GM18520 (cell line): ENCODE results near the gene CD93.

Source experiments
- ATAC-seq: cut with Tn5 transposase; IDR thresholded peaks from one replicate; pipeline ENCODE4 v1.9.1; 2021; ENCODE audit not compliant: unreplicated experiment

The CD93 gene, protein sequence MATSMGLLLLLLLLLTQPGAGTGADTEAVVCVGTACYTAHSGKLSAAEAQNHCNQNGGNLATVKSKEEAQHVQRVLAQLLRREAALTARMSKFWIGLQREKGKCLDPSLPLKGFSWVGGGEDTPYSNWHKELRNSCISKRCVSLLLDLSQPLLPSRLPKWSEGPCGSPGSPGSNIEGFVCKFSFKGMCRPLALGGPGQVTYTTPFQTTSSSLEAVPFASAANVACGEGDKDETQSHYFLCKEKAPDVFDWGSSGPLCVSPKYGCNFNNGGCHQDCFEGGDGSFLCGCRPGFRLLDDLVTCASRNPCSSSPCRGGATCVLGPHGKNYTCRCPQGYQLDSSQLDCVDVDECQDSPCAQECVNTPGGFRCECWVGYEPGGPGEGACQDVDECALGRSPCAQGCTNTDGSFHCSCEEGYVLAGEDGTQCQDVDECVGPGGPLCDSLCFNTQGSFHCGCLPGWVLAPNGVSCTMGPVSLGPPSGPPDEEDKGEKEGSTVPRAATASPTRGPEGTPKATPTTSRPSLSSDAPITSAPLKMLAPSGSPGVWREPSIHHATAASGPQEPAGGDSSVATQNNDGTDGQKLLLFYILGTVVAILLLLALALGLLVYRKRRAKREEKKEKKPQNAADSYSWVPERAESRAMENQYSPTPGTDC

DNA sequence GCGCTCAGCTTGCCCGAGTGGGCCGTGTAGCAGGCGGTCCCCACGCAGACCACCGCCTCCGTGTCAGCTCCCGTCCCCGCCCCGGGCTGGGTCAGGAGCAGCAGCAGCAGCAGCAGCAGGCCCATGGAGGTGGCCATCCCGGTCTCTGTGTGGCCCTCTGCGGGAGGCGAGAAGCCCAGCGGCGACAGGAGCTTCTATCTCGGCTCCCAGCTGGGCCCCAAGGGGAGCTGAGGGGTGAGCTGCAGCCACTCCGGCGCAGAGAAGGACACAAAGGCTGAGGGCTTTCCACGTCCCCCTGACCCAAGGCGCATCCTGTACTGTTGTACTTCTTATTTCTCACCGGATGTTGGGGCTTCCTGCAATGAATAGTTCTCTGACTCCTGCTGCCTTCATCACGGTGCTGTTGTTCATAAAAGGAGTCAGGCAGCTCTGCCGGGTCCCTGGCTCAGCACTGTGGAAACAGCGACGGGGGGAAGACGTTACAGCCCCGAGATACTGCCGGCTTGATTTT is at the start of gene CD93:
Gene CD93 (minus strand): TSS at position 269 of the 511 bp plus-strand sequence. CDS start 132 bp downstream, at position 137.
- peak; percentile 56 for ATAC-seq

DNA sequence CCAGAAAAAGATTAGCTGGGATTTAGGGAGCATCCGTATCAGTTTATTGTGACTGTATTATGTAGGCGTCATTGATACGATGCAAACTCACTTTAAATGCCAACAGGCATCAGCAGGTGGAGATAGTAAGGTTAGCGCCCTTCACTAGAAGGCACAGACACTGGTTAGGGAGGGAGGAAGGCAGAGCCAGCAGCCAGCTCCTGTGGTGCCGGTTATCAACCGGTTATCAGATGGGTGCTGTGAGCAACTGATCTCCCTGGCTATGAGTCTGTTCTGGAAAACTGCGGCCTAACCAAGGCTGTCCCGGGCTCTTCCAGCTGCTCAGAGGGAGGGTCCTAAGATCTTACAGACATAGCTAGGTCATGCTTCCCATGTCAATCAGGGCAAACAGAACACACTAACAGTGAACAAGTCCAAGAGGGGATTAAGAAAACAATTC is 47.5 kb upstream of the CD93 start:
- ATAC-seq = no peak

DNA sequence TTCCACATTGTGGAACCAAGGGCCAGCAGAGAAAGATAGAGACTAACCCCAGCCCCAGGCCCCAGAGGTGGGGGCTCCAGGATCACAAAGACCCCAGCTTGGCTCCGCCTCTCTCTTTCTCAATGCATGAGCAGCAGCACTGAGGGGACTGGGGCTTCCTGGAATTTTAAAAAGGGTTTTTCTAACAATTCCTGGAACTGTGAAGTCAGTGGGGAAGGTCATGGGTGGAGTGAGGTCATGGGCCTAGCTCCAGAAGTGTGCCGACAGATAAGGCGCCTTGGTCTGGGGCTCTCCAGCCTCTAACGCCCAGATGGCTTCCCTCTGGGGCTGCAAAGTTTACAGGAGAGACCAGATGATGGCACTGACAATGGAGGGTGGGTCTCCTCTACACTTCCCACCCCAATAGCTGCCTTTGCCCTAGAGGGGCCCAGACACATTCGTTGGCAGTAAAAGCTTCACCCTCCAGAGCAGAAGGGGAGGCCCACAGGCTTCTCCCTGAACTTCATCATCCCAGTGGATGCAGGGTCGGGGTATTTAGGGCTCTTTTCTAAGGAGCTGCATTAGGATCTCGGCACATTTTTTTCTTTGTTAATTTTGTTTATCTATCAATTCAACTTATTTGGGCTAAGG is 46.9 kb upstream of the CD93 start:
- no peak for ATAC-seq

DNA sequence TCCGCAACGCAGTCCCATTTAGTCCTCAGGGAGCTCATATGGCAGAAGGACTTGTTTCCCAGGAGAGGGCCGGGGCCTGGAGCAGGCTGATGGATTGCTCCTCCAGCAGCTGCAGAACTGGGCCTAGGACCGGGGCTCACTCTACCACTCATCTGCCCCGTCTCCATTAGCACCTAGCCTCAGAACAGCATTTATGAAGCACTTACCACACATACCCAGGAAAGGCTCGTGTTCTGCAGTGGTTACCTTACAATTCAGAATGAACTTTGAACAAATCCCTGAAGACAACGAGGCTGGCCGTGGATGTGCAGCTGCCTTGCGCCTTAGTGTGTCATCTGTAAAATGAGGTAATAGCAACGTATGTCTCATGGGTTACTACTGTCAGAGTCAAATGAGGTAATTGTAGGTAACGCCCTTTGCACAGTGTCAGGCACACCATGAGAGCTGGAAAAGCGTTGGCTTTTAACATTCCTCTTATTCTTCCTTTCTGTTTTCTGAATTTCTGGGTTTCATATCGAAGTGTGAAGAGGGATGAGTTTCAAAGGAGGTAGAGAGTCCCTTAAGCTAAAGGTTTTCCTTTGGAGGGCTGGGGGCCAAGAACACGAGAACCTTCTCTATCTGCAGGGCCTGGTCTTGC is 46.3 kb upstream of the CD93 start:
- ATAC-seq = no peak

DNA sequence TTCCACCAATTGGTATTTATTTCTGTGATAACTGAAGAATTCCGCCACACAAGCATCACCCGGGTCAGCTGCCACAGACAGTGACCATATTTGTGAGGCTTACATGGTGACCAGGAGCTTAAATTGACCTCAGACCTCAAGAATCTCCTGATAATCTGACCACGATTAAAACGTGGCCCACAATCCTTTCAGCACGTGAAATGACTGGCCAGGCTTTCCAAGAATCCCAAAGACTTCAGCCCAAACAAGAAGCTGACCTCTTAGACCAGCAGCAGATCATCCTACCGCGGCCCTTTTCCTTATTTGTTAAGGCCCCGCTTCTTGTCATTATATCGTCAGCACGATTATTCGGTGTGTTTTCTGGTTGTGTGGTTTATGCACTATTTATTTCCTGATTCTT is 45.6 kb upstream of the CD93 start:
- no peak for ATAC-seq

DNA sequence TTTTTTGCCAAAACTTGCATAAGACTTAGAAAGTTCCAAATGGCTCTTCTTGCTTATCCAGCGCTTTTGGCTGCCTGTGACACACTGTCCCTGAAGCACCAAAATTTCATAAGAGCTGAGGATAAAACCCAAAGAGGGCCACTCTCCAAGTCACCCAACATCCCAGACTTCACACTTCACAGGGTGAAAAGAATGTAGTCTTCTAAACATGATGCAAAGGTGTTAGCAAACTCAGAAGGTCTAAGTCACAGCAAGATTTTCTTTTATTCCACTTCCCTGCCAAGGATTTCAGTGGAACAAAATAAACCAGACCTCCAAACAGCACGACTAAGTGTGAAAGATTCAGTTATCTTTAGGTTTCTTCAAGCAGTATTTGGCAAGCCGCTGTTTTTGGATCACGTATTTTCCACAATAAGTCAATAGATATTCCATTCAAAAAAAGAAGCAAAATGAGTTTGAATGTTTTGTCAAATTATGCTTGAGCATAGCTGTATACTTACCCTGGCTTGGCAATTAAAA is 44.6 kb upstream of the CD93 start:
- no peak for ATAC-seq

DNA sequence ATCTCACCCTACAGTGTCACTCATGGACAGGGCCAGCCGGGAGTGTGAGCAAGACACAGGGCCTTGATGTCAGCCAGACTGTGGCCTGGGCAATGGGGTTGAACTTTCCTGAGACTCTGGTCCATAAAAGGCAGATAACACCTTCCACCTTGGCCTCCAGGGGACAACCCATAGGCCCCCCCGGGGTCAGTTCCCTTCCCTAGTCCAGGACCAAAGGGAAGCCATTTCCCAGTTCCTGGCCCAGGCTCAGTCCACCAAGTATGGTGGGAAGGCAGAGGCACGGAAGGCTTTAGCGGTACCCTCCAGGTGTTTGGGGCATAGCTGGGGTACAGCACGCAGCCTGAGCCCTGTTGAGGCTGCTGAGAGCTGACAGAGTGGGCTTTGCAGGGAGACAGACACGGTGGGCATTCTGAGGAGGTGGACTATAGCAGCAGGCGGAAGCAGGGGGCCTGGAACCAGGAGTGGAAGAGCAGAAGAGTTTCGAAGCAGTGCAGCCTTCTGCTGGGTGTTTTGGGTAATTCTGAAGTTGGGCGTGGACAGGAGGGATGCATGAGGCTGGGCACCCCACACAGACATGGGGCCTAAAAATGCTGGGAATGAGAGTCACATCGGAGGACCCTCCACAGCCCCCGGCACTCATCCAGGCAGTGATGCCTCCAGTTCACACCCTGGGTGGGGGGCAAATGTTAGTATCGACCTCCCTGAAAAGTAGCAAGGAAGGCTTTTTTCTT is 43.9 kb upstream of the CD93 start:
- ATAC-seq = no peak

DNA sequence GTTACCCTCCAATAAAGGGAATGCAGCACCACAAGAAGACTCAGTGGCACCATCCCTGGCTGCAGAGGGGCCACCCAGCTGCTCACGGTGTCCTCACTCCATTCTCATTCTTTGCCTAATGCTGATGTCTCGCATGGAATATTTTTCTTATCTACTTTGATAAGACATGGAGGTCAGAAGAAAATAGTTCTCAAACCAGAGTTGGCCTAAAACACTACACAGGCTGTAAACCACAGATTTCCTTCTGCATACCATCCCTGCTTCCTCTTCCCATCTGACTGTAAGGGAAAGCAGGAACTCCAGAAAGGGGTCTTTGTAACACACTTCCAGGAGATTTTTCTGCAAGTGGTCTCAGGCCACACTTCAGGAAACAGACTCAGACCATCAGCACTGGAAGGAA is 43.1 kb upstream of the CD93 start:
- no peak for ATAC-seq

DNA sequence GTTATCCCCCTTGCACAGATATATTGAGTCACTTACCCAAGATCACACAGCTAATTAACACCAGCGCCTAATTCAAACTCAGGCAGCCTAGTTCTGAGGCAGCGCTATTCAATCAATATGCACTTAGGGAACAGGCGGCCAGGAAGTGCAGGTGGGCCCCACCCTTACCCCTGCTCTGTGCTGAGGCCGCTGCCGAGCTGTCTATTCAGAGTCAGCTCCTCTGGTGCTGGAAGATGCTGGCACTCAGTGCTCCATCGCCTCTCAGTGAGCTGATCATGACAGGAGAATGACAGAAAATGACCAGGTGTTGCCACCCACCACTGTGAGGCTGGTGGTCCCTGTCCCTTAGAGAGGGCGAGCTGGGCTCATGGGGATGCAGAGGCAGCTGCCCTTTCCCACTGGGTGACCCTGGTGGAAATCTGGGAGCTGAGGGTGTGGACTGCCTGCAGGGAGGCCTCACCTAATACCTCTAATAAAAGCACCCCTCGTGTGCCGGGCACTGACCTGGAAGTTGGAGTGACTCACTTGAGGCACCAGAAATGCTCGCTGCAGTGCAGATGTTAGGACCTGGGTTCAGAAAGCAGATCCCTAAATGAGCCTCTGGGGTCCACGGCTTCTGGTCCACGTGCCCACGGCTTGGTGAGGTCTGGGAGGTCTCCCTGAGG is 42.5 kb upstream of the CD93 start:
- ATAC-seq = no peak

DNA sequence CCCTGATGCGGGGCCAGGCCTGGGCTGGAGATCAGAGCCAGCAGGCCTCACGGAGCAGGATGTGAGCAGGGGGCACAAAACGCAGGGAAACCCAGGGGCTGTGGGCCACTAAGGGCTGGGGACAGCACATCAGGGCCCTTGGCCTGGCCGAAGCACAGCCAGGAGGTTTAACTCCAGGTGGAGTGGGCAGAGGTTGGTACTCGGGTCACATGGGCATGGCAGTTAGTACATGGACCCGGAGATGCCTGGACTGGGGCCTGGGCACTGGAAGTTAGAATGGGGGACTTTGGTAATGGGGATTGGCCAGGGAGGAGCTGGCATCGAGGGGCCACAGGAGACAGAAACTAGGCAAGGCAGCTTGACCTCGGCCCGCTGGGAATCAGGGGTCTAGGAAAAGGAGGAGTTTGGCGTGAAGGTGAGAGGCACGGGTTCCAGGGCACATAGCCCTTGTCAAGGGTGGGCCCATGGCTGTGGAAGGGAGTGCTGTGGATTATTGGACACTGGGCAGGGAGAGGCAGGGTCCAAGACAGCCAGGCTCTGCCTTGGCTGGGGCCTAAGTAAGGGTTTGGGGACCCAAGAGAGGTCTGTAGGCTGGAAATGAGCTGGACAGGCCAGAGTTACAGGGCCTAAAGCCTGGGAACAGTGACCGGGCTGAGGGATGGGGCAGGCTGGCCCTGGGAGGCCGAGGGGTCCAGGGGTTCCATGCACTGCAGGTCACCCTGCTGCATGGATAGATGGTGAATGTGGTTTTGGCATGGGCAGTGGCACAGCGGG is 41.6 kb upstream of the CD93 start:
- ATAC-seq = no peak

DNA sequence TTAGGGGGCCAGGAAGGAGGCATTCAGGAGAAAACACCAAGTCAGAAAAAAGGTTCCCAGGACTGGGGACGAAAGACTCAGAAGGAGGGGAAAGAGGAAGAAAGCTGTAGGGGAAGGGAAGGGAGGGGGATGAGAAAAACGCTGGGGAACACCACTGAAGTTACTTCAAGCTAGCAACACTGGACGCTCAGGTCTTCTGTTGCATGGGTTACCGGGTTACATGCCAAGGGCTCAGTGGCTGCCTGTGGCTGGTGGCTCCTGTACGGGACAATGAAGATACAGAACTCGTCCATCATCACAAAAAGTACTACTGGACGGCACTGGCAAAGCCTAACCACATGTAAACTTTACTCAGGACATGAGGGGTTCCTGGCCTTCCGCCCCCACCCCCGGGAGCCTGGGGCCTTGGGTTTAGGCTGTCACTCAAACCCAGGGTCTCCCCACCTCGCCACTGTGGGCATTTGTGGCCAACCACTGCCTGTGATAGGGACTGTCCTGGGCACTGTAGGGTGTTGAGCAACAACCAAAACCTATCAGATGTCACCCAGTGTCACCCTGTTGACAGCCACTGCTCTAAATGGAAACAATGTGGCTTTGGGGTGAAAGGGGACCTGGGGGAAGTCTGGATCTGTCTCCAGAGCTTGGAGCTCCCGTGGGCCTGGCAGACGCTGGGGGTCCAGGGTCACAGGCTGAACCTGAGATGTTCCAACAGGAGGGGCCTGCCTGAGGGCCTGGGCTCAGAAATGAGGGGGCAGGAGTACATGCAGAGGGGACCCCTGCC is 40.3 kb upstream of the CD93 start:
- peak; percentile 9 for ATAC-seq

DNA sequence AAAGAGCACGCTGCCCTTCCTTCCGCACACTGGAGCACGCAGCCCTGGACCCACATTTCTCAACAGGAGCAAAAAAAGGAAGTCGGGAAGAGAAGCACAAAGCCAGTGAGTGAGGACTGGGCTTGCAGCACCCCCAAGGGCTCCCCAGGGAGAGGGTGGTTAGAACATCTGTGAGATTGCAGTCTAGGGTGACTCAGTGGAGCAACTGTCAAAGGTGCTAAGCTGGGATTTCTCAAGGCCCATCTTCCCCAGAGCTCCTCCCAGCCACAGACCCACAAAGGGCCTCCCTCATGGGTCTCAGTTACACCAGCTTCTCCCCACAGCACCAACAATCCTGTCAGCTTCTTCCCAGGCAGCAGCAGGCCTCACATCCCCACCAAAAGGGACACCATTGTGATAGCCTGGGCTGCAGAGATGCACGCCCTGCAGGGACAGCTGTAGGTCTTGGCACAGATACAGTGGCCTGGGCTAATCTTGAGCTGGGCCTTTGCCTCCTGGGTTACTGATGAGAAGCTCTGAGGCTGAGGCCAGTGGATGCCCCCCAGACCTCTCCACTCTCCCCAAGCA is 39.6 kb upstream of the CD93 start:
- peak; percentile 55 for ATAC-seq

DNA sequence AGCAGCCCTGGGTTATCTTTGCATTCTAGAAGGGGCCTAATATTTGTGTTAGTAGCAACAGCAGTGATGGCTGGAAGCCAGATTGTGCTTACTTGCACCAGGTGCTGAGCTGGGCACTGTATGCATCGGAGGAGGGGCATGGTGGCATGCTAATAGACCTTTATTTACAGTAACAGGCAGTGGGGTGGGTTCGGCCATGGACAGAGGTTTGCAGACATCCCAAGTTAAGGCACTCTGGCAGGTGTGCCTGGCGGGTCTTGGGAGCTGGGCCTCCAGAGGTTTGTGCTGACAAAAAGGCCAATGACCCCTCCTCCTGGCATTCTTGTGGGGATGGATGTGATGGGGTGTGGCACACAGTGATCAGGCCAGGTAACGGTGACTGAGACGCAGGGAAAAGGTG is 39.0 kb upstream of the CD93 start:
- no peak for ATAC-seq

DNA sequence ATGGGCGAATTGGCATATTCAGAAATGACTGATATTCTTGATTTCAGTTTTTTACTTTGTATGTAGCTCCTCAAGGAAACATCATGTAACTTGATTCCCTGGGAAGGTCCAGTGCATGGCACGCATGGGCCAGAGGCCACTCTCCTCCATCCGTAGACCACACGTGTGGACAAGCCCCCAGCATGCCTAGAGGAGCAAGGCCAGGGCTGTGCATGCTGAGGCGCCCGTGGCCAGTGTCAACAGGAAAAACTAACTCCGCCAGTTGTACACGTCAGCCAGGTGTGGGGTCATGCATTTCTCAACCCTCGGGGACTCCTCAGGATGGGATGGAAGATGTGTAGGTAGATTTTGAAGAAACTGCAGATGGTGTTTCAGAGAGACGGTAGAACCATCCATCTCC is 37.8 kb upstream of the CD93 start:
- no peak for ATAC-seq

DNA sequence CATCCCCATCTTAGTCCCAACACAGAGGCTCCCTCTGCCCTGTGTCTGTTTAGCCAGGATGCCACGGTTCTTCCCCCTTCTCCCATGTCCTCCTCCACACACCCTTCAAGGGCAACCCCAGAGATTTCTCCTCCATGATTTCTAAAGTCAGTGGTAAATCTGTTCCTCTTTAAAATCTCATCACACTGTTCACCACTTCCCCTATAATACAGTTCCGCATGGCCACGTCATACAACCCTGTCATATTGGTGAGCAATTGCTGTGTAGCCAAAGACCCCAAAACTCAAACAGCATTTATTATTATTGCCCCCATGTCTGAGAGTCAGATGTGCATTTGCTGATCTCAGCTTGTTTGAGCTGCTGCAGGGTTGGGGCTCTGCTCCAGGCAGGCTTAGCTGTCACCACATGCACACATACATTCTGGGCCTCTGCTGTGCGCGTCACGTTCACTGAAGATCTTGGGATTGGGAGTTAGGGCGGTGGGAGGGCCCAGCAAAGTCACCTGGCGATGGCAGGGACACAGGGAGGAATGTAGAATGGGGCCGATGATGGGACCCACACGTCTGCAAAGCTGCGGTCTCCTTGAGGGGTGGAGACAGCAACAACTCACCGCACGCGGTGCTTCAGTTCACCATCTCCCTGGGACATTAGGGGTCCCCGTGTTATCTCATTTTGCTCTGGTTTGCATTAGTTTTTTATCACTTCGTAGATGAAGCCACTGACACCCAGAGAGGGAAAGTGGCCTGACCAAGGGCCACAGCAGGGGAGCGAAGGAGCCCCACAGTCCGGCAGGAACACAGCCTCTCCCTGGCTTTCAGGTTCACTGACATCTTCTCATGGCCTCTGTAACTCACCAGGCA is 36.9 kb upstream of the CD93 start:
- no peak for ATAC-seq

DNA sequence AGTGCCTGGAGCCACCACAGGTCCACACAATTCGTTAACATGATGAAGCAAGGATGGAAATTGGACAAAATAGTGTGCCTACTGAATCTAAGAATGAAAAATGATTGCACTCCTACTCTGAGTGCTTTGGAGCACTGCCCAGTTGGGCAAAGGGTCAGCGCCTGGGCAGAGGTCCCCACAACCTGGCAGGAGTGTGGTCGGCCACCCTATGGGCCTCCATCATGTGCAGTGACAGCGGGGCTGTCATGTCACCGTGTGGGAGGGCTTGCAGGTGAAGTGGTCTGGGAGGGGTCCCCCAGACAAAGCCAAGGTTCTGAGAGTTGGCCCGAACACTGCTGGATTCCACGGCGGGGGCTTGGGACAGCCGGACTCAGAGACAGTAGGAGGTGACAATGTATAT is 36.2 kb upstream of the CD93 start:
- no peak for ATAC-seq

DNA sequence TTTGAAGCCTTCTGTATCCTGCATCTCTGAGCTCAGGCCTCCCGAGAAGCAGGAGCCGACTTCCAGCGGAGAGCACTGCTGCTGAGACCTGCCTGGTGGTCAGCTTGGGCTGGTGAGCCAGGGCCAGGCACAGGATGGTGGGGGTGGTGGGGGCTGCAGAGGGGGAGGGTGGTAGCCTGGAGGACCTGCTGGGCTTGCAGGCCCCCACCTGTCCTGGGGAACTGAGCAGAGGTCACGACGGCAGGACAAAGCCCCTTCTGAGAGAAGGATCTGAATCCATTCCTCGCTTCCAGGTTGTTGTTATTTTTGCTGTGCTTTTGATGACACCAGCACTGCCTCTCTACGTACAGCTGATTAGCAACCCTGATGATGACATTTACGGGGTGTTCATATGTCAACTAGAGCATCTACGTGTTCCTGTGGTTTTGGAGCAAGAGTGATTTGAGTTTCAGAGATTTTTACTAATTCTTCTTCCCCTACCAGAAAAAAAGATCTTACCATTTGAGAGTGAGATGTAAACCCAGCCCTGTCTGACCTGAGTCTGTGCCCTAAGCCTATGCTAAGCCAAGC is 35.7 kb upstream of the CD93 start:
- ATAC-seq = no peak
